ENCODE measurements around the gene GDPD3.

The GDPD3 gene

GRCh38 chr16:30084096-30084815 lies 29.1 kb downstream of the GDPD3 start:
- H3K4me2 ChIP-seq = no peak overlapping the region
- peaks cover 7% of the 10 kb centered on the region for H3K4me1 ChIP-seq (ENCODE audit: low read depth, poor library complexity, severe bottlenecking)
- H3K36me3 ChIP-seq (ENCODE audit: insufficient read depth) = peaks cover 3% of the 10 kb centered on the region; the same call in 1 of the 2 replicates
- no peaks in the 10 kb centered on the region for H3K27me3 ChIP-seq (ENCODE audit: insufficient read depth, low read depth)
- H3K9ac ChIP-seq = no peak overlapping the region
- TF ChIP-seq, protein P1, sequence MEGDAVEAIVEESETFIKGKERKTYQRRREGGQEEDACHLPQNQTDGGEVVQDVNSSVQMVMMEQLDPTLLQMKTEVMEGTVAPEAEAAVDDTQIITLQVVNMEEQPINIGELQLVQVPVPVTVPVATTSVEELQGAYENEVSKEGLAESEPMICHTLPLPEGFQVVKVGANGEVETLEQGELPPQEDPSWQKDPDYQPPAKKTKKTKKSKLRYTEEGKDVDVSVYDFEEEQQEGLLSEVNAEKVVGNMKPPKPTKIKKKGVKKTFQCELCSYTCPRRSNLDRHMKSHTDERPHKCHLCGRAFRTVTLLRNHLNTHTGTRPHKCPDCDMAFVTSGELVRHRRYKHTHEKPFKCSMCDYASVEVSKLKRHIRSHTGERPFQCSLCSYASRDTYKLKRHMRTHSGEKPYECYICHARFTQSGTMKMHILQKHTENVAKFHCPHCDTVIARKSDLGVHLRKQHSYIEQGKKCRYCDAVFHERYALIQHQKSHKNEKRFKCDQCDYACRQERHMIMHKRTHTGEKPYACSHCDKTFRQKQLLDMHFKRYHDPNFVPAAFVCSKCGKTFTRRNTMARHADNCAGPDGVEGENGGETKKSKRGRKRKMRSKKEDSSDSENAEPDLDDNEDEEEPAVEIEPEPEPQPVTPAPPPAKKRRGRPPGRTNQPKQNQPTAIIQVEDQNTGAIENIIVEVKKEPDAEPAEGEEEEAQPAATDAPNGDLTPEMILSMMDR (conservative IDR thresholded peaks at IDR 0.05; ENCODE audit: low read depth, low read length) = no peak
- peaks cover 8% of the 10 kb centered on the region; the same call in 1 of the 2 replicates for H3K79me2 ChIP-seq (ENCODE audit: insufficient read depth, low read depth)
- no peak overlapping the region for H3K4me3 ChIP-seq (IDR thresholded peaks at IDR 0.05; ENCODE audit: insufficient read depth, low read depth, low read length)
- no peaks in the 10 kb centered on the region for H4K20me1 ChIP-seq (ENCODE audit: insufficient read depth)
- no peak overlapping the region for H3K27ac ChIP-seq
- no peak overlapping the region for H2AFZ ChIP-seq (ENCODE audit: low read depth)

- Histone ChIP-seq H3K9ac (no peak overlapping the region), H3K36me3 (ENCODE audit: insufficient read depth) (peaks cover 3% of the 10 kb centered on the region; the same call in 1 of the 2 replicates), H3K79me2 (ENCODE audit: insufficient read depth, low read depth) (peaks cover 15% of the 10 kb centered on the region), H3K27me3 (ENCODE audit: insufficient read depth, low read depth) (no peaks in the 10 kb centered on the region), H3K27ac (no peak overlapping the region), H3K4me2 (no peak overlapping the region), H3K4me1 (ENCODE audit: low read depth, poor library complexity, severe bottlenecking) (peaks cover 7% of the 10 kb centered on the region), H4K20me1 (ENCODE audit: insufficient read depth) (no peaks in the 10 kb centered on the region), H2AFZ (ENCODE audit: low read depth) (no peak overlapping the region), H3K4me3 (IDR thresholded peaks at IDR 0.05; ENCODE audit: insufficient read depth, low read depth, low read length) (no peak overlapping the region)
- TF ChIP-seq, protein P1 (conservative IDR thresholded peaks at IDR 0.05; ENCODE audit: low read depth, low read length) = no peak
Measured at GRCh38 chr16:30083216-30084055, 29.9 kb downstream of the GDPD3 start.

DNA sequence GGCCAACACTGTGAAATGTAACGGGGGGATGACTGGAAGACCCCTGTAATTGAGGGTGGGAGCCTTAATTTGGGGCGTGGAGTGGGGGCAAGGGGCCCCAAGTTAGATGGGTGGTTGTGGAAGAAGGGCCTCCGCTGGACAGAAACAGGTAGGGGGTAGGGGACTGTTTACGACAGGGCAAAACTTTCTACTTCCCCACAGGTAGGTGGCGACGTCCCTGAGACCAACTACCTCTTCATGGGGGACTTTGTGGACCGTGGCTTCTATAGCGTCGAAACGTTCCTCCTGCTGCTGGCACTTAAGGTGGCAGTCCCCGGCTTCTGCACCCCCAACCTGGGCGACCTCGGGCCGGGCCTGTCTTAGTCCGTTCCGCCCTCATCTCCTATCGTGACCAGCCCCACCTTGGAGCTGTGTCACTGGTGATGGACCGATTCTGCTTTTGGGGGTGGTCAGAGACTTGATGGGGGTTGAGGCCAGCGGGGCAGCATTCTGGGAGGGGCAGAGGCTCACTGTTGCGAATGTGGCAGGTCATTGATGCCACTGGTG lies 30.7 kb downstream of the GDPD3 start:
- TF ChIP-seq, protein P1 (conservative IDR thresholded peaks at IDR 0.05; ENCODE audit: low read depth, low read length) = no peak
- no peaks in the 10 kb centered on the region for H3K27me3 ChIP-seq (ENCODE audit: insufficient read depth, low read depth)
- no peak overlapping the region for H3K9ac ChIP-seq
- H3K27ac ChIP-seq = no peak overlapping the region
- peaks cover 23% of the 10 kb centered on the region for H3K79me2 ChIP-seq (ENCODE audit: insufficient read depth, low read depth)
- H3K4me2 ChIP-seq = no peak overlapping the region
- H2AFZ ChIP-seq (ENCODE audit: low read depth) = no peak overlapping the region
- peaks cover 5% of the 10 kb centered on the region for H3K4me1 ChIP-seq (ENCODE audit: low read depth, poor library complexity, severe bottlenecking)
- H4K20me1 ChIP-seq (ENCODE audit: insufficient read depth) = no peaks in the 10 kb centered on the region
- H3K4me3 ChIP-seq (IDR thresholded peaks at IDR 0.05; ENCODE audit: insufficient read depth, low read depth, low read length) = no peak overlapping the region
- peaks cover 3% of the 10 kb centered on the region; the same call in 1 of the 2 replicates for H3K36me3 ChIP-seq (ENCODE audit: insufficient read depth)

GRCh38 chr16:30079480-30079879 lies 33.9 kb downstream of the GDPD3 start:
- H3K36me3 ChIP-seq (ENCODE audit: insufficient read depth) = peaks cover 3% of the 10 kb centered on the region; the same call in 1 of the 2 replicates
- H3K27me3 ChIP-seq (ENCODE audit: insufficient read depth, low read depth) = no peaks in the 10 kb centered on the region
- H3K4me3 ChIP-seq (IDR thresholded peaks at IDR 0.05; ENCODE audit: insufficient read depth, low read depth, low read length) = no peak overlapping the region
- H3K27ac ChIP-seq = no peak overlapping the region
- TF ChIP-seq, protein P1 (conservative IDR thresholded peaks at IDR 0.05; ENCODE audit: low read depth, low read length) = no peak
- no peaks in the 10 kb centered on the region for H4K20me1 ChIP-seq (ENCODE audit: insufficient read depth)
- no peak overlapping the region for H2AFZ ChIP-seq (ENCODE audit: low read depth)
- peaks cover 20% of the 10 kb centered on the region for H3K4me1 ChIP-seq (ENCODE audit: low read depth, poor library complexity, severe bottlenecking)
- H3K9ac ChIP-seq = no peak overlapping the region
- H3K4me2 ChIP-seq = no peak overlapping the region
- H3K79me2 ChIP-seq (ENCODE audit: insufficient read depth, low read depth) = peaks cover 39% of the 10 kb centered on the region
